HG03565 (cell line): ENCODE measurements around the gene TTLL13.
"Not testable (repeated sequence)": the region's sequence is repeated elsewhere in the genome, so short reads cannot be mapped to it uniquely, and the experiment has no call there.

Experiments used
- ATAC-seq: cut with Tn5 transposase; IDR thresholded peaks from one replicate; pipeline ENCODE4 v1.9.1; 2021; ENCODE audit warnings: mild to moderate bottlenecking, moderate library complexity; ENCODE audit not compliant: unreplicated experiment

Gene TTLL13

GRCh38 chr15:90233387-90234095 is 15.8 kb upstream of the TTLL13 start, which contains the start of gene CIB1:
Gene CIB1, minus strand, starts transcription at chr15:90233941. Its CDS starts 56 bp downstream, at chr15:90233885.
- ATAC-seq, result peak; percentile 75

- ATAC-seq, result peak; percentile 64
Observed at GRCh38 chr15:90234096-90234988, 15.0 kb upstream of the TTLL13 start, which contains the start of gene GDPGP1. Gene GDPGP1, plus strand, starts transcription at chr15:90234209. Its CDS starts 6,700 bp downstream, at chr15:90240909.

GRCh38 chr15:90239371-90239770 is 10.0 kb upstream of the TTLL13 start:
- no peak for ATAC-seq

GRCh38 chr15:90240856-90241255 is 8.5 kb upstream of the TTLL13 start:
- ATAC-seq, result no peak

- no peak for ATAC-seq
Observed at GRCh38 chr15:90241343-90242192, 7.8 kb upstream of the TTLL13 start.

GRCh38 chr15:90243943-90244639 is 5.3 kb upstream of the TTLL13 start:
- ATAC-seq, result no peak

DNA sequence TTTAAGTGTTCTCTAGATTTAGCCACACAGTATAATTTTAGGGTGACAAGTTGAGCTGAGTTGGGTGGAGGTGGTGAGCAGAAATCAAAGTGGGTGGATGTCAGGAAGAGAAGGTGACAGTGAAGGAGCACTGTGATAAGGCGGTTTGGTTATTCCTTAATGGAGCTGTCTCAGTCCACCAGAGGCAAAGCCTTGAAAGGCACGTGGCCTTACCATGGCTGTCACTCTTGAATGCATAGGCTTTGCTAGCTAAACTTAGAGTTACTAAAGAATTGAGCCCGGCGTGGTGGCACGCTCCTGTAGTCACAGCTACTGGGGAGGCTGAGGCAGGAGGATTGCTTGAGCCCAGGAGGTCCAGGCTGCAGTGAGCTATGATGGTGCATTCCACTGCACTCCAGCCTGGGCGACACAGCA is 560 bp upstream of the TTLL13 start:
- no peak for ATAC-seq

DNA sequence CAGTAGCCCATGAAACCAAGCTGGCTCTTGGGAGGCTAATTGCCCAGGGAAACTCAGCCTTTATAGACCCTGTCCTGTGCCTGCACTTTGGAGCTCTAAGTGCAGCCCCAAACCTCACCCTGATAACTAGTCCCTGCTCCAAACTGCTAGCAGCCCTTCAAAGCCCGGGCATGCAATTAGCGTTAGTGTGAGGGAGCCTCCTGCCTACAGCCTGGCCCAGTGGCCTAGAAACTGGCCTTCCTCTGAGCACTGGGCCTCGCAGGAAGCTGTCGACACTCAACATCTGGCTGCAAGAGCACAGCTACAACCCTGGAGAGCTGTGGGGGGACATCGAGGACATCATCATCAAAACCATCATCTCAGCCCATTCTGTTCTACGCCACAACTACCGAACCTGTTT is 8.4 kb downstream of the TTLL13 start:
- ATAC-seq, result no peak

DNA sequence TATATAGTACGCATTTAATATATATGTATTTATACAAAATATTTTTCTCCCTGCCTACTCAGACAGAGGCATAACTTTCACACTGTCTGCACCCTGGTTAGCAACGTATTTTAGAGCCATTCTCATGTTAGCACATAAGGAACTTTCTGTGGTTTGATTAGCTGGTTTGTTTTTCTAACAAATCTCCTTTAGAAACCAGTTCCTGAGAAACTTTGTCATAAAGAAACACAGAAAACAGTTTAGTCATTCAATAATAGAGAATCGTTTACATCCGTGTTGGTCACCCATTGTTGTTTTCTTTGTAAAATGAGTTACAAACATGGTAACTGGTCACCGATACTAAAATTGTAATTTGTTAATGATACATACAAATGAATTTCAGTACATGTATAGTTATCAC is 10.2 kb downstream of the TTLL13 start:
- peak; percentile 60 for ATAC-seq

- not testable (repeated sequence) for ATAC-seq
Observed at GRCh38 chr15:90260731-90261130, 11.4 kb downstream of the TTLL13 start.

DNA sequence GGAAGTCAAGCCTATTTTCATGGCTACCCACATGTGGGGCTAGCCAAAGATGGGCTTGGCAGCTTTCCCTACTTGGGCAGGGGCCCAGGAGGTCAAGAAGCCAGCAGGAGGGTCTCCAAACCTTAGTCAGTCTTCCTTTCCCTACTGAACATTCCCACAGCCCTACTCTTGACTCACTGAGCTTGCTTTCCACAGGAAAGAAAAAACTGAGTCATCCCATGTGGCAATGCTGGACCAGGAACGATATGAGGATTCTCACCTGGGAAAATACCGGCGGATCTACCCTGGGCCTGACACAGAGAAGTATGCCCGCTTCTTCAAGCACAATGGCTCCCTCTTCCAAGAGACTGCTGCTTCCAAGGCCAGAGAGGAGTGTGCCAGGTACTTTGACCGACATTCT is 12.5 kb downstream of the TTLL13 start:
- no peak for ATAC-seq

DNA sequence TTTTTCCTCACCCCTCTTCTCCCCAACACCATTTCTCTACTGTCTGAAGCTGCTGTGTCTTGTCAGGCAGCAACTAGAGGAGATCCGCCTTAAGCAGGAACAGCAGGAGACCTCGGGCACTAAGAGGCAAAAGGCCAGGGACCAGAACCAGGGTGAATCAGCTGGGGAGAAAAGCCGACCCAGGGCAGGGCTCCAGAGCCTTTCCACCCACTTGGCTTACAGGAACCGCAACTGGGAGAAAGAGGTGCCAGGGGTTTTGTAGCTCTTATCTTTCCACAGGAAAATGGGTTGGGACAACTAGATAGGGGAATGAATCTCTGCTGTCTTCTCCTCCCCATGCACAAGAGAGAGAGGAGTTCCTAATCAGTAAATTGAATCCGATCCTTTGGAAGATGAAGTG is 13.1 kb downstream of the TTLL13 start:
- no peak for ATAC-seq

- ATAC-seq, result no peak
Observed at GRCh38 chr15:90264671-90265070, 15.3 kb downstream of the TTLL13 start.

DNA sequence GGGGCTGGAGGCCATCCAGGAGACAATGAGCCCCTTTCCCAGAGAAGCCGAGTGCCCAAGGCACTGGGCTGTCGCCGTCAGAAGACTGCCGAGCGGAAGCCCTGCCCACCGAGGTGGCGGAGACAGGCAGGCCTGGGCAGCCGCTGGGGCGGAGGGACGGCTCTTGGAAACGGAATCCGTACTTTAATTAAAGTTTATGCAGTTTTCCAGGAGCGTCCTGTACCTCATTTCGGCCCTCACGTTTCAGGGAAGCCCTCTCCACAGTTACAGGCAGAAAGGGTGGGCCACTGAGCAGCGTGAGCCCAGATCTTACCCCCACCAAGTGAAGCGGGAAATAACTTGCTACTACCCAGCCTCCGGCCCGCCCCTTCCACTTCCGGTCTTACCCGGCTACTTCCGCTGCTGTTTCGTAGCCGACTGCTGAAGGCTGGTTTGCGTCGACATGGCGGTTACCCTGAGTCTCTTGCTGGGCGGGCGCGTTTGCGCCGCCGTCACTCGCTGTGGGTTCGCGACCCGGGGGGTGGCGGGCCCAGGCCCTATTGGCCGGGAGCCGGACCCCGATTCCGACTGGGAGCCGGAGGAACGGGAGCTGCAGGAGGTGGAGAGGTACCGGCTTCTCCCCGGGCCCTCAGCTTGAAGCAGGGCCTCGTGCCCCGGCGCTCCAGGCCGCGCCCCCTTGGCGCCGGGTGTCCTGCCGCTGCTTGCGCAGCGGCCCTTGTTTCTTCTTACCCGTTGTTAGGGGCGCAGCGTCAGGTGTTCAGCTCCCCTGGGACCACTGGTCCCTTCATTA is 16.1 kb downstream of the TTLL13 start, which contains the start of gene NGRN:
TSS of gene NGRN (plus strand) at position 402 of the 790 bp plus-strand sequence. CDS start at position 443, 41 bp downstream.
- peak; percentile 86 for ATAC-seq

- peak; percentile 12 for ATAC-seq
Observed at GRCh38 chr15:90266061-90266431, 16.7 kb downstream of the TTLL13 start.

GRCh38 chr15:90266485-90266884 is 17.1 kb downstream of the TTLL13 start:
- ATAC-seq, result no peak

DNA sequence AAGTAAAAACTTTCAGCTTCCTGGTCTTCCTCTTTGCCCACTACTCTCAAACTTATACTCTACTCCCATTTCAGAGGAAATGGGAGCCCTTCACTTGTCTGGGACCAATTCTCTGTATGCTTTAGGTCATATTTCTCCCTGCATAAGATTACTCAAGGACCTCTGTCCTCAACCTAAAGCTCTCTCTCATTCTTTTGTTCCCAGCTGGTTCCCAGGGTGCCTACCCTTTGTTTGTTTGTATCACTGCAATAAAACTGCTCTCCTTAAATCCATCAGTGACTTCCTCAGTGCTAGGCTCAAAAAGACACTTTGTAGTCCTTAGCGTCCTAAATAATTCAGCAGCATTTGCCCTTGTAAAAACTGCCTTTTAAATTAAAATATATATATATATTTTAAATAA is 19.1 kb downstream of the TTLL13 start:
- ATAC-seq, result no peak

DNA sequence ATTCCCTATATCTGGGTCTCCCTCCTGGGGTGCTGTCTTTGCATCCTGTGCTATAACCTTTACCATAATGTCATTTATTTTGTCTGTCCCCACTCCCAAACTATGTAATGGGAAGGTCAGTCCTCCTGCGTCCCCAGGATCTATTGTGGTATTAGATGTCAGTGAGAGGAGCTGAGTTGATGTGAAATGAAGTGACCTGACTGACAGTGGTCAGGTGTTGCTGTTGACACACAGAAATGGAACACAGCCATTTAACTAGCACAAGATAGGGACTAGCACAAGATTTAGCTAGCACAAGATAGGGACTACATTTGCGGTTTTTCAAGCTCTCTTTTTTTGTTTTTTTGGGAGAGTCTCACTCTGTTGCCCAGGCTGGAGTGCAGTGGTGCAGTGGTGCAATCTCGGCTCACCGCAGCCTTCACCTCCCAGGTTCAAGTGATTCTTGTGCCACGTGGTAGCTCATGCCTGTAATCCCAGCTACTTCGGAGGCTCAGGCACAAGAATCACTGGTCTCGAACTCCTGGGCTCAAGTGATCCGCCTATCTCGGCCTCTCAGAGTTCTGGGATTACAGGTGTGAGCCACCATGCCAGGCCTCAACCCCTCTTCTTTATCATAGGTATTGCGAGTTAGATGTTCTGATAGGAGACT is 21.3 kb downstream of the TTLL13 start:
- ATAC-seq, result no peak
